Adipose tissue (tissue), 3 donors: Measurements from ENCODE around the gene PPIAL4G. TPM values are rescaled to one million over a fixed set of nuclear protein-coding genes. Genes with fewer than 3 reads are reported as not detected.
"Not testable (repeated sequence)": the region's sequence is repeated elsewhere in the genome, so short reads cannot be mapped to it uniquely, and the experiment has no call there.

ENCODE experiments used
- H3K27ac ChIP-seq: one replicate; pipeline ENCODE4 v1.5.1; 2013; ENCODE audit warnings: low read depth, low read length
- WGBS, 3 donors: extraction: QIAGEN DNeasy Blood & Tissue Kit; methylation state at CpG; one replicate each; pipeline ENCODE4 v1.1.7; 2013; 5-methylcytosine and 5-hydroxymethylcytosine counted together
- polyA plus RNA-seq, 3 donors: library from polyadenylated mRNA; stranded (reverse); fragments of 200-250 nt; gene quantifications; one replicate each; pipeline ENCODE4 v1.2.3, GENCODE V29; 2013
- donor health status: healthy with polysubstance abuse.
- donor health status: Bipolar disorder and iron deficiency.
- donor health status: healthy.

The PPIAL4G gene
- polyA plus RNA-seq, 3 donors, result not detected

DNA sequence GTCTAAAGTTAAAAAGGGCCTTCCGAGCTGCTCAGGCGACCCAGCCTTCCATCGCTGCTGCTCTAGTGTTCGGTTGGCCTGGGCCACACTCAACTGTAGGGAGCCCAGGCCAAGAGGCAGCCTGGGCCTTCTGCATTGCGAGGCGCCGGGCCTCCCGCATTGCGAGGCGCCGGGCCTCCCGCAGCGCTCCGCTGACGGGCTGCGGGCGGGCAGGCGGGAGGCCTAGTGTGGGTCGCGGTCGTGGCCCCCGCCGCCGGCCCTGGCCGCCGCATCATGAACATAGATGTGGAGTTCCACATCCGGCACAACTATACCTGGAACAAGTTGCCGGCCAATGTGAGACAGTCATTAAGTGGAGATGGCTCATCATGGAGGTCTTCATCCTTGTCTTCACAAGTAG, 48.3 kb downstream of the PPIAL4G start:
- WGBS, 3 donors, result 92 to 97% (median 96%) methylated on average over 28 of the region's 28 CpGs
- no peak overlapping the region for H3K27ac ChIP-seq

DNA sequence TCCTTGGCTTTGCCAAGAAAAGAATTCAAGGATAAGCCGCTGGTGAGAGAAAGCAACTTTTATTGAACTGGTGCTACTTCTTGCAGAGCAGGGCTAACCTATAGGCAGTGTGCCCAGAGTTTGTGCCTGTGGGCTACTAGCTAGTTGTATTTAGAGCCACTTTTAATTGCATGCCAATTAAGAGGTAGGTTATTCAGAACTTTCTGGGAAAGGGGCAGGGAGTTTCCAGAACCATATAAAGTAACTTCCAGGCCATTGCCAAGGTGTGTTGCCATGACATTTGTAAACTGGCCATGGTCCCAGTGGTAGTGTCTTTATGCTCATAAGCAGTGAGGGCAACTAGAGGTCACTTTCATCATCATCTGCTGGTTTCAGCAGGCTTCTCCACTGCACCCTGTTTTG, 50.2 kb downstream of the PPIAL4G start:
- 50 to 91% (median 91%) methylated on average over 1 of the region's 1 CpG for WGBS, 3 donors
- not testable (repeated sequence) for H3K27ac ChIP-seq

Other genes starting within 250 kb of the PPIAL4G start
- 10 to 100 TPM in 2 of 3 donors, 1 to 10 TPM in 1; 9.6 to 21.3 (median 14.0) TPM for gene NBPF14, start 112.7 kb upstream of the PPIAL4G start, polyA plus RNA-seq